Left colon (tissue), 2 donors: ENCODE results near the gene FFAR4. TPM values are rescaled to one million over a fixed set of nuclear protein-coding genes. Genes with fewer than 3 reads are reported as not detected.

Experiments used
- ATAC-seq: fragments of 200-7000 bp; cut with Tn5 transposase; one replicate; pipeline ENCODE4 v1.9.1; 2020; ENCODE audit warnings: mild to moderate bottlenecking, moderate library complexity
- DNase-seq, 2 donors: peaks; one replicate each; pipeline ENCODE4 v3.0.0-alpha.2; 2020
- intact Hi-C, 2 donors: fragments of 100-400 bp; cut with DNase I in 1 of 2; cut with micrococcal nuclease in 1 of 2; formaldehyde crosslinking; loops; one replicate each; pipeline versions ENCODE4 v1.11.2 to v1.14.0; 2022; cut with DNase I, micrococcal nuclease
- total RNA-seq, 2 donors: library from RNA; stranded (reverse); fragmentation: NEBNext Ultra II Directional; extraction: Animal tissue kit (Norgen Biotek cat#: 25700); gene quantifications; one replicate each; pipeline ENCODE4 v1.2.1, GENCODE V29; 2021
- donor health status: DM: no; HTN: no; CAD: no.
- donor health status: DM: yes; HTN: yes; CAD: no.

FFAR4 gene
- total RNA-seq, 2 donors from 2014 or later: 36.9 to 44.4 TPM

DNA sequence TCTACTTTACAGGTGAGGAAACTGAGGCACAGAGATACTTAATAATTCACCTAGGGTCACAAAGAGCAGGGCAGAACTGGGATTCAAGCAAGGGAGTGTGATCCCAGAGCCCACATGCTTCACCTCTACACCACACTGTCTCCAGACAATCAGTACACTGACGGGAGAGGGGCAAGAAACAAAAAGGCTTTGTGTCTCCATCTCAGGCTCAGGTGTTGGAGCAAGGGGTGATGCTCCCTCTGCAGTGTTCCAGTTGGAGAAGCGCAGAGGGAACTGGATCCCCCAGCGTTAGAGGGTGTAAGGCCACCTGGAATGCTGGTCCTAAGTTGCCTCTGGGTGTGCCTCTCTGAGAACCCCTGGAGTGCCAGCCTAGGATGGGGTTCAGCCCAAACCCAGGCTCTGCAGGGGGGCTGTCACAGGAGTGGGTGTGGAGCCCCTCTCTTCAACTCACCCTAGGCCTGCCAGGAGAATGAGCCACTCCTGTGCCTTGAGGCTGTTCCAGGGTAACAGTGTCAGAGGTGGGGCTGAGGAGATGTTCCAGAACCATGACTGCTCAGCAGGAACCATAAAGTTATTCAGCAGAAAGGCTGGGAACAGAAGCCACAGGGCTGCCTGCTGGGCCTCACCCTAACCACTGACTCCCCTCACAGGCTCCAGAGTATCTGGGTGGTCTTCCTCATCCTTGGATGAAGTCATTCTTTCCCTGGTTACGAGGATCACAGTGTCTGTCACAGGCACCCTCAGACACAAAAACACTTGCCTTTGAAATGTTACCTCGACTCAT, 29.1 kb downstream of the FFAR4 start:
- intact Hi-C loops: no loop called here
- no peak for ATAC-seq
- no peak for DNase-seq

DNA sequence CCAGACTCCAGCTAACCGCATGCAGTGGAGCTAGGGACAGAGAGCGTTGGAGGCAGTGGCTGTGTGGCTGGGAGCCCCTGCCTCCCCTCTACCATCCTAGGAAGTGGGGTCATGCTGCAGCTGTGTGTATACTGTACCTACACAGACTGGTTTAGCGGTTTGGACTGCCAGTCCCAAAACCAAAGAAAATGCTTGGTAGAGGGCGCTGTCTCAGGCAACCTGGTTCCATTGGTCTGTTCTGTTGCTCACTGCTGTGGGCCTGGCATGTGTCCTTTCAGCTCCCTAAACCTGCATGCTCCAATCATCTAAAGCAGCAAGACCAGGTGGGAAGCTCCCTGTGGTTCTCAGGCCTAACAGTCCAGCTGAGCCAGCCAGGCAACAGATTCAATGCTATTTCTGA, 30.1 kb downstream of the FFAR4 start:
- intact Hi-C loops: no loop called here
- ATAC-seq: no peak
- DNase-seq: no peak

DNA sequence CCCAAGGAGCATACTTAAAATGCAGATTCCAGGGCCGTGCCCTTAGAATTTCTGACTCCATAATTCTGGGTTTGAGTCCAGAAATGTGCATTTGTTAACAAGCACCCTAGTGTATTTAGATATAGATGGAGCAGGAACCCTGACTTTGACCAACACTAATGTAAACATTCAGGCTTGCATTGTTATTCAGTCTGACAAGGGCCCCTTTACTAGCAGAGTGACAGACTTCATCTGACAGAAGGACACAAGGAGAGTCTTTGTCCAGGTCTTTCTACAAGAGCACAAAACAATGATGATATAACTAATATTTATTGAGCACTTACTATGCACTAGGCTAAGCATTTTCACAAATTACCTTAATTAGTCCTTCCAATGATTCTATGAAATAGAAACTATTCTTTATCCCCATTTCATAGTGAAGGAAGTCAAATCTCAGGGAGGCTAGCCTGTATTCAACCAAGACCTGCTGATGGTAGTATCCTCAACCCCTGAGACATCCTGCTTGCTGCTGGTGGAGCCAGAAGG, 30.7 kb downstream of the FFAR4 start:
- no peak for ATAC-seq
- no peak for DNase-seq
- intact Hi-C loops: no loop called here

DNA sequence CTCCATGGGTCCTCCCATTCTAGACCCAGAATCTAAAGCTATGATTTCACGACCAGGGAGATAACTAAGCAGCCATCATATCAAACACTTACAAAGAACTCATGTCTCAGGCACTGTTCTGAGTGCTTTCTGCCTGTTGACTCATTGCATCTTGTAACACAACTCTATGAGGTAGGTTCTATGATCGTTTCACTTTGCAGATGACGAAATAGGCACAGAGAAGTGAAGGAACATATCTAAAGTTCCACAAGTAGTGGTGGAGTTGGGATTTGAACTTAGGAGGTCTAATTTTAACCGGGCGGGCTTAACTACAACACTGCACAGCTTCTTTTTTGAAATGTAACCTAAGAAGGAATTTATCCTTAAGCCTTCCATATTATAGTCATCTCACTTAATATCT, 31.7 kb downstream of the FFAR4 start:
- intact Hi-C loops: no loop called here
- DNase-seq (no peak), ATAC-seq (no peak)

DNA sequence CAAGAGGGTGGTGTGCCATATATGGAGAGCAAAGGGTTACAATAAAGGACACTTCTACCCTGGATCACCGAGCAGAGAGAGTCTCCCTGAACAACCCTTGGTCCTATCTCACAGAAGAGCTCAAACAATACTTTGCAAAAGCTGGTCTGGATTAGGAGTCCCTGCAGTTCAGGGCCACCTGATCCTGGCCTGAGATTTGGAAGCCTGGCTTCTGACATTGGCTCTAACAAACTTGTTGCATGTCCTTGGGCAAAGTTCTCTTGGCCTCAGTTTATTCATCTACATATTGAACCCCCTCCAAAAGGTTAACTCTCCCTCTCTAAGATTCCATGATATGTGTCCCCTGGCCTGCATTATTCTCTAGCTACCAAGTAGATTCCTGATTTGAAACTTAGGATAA, 32.9 kb downstream of the FFAR4 start:
- intact Hi-C loops: no loop called here
- ATAC-seq: no peak
- no peak for DNase-seq

DNA sequence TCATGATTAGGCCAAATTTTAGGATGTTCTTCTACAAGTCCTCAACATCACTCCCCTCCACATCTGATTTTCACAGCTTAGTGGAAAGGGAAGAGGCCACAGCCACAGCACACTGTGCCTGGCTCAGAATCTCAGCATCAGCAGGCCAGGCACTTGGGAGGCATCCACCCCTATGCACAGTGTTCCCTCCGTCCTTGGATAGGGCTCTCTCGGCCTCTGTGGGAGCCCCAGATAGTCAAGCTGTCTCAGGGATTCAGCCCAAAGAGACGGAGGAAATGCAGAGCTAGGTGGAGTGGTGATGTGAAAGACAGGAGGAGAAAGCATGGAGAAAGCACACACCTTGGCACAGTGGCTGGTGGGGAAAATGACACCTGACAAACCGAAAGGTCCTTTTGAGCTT, 33.3 kb downstream of the FFAR4 start:
- DNase-seq (no peak), ATAC-seq (no peak)
- intact Hi-C loops: no loop called here

DNA sequence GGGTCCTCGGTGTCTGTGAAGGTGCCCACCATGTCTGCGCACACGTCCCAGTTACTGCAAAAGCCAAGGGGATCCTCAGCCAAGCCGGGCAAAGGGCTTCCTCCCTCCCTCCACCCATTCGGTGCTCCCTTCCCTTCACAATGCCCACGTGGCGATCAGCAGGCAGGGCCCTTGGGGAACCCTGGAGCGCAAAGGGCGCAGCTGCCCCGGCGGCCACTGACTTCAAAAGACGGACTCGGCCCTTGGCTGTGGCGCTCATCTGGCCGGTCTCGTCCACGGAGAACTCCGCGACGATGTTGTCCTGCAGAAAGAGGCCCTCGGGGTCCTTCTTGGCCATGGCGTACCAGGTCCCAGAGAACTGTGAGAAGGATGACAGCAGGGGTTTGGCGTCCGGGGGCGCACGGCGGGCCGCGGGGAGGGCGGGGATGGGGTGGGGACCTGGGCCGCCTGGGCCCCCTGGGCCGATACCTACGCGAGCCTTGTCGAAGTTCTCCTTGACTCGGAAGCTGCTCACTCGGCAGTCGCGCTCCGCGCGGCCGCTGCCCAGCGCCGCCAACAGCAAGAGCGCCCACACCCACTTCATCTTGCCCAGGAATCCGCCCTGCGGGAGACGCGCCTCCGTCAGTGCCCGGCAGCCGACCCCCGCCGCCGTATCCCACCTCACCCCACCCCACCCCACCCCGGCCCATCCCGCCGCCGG, 34.1 kb downstream of the FFAR4 start:
- DNase-seq (peak in 1 of 2 donors; percentile 47), ATAC-seq (peak; percentile 89)

DNA sequence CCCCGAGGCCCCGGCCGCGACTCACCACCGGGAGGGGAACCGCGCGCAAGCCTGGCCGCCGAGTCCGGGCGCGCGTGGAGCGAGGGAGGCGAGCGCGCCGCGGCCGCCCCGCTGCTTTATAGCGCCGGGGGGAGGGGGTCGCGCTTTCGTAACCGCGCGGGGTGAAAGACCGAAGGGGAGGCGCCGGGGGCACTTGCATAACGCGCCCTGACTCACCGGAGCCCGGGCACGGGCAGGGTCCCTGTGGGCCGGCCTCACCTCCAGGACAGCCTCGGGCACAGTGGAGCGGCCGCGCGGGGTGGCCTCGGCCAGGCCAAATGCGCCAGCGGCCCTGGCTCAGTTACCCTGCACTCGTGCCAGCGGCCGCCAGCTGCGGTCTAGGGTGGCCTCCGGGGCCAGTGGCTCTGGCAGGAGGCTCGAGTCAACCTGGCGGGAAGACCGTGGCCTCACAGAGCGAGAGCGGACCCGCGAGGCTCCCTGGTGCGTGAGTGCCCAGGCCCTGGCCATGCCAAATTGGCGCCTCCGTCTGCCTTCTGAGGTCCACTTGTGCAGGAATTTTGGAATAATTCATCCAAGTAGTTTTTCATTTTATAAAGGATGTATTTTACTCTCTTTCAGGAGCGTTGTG, 34.8 kb downstream of the FFAR4 start, which contains the start of gene RBP4:
Gene RBP4, minus strand, starts transcription at position 90 of the 628 bp plus-strand sequence. CDS start 207 bp downstream, outside the sequence.
- intact Hi-C loops: no loop called here
- peak in 1 of 2 donors; percentile 19 for DNase-seq
- peak; percentile 59 for ATAC-seq

More for the DNA sequence above, 34.1 kb downstream of the FFAR4 start:
- intact Hi-C loops: no loop called here

DNA sequence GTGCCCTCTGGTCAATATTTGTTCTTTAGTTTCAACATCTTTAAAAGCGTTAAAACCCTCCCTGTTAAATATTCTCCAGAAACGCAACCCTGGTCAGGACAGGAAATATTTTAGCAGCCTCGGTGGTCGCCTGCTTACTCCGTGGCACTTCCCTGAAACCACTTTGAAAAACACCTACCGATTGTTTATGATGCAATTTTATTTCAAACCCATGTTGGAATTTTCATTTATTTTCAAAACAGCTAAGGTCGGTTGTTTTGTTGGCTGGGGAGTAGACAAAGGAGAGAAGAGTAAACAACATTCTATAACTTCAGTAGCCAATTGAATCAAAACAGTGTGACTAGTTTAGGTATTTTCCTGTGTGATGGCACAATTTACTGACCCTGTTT, 35.3 kb downstream of the FFAR4 start:
- ATAC-seq (no peak), DNase-seq (no peak)
- intact Hi-C loops: no loop called here

DNA sequence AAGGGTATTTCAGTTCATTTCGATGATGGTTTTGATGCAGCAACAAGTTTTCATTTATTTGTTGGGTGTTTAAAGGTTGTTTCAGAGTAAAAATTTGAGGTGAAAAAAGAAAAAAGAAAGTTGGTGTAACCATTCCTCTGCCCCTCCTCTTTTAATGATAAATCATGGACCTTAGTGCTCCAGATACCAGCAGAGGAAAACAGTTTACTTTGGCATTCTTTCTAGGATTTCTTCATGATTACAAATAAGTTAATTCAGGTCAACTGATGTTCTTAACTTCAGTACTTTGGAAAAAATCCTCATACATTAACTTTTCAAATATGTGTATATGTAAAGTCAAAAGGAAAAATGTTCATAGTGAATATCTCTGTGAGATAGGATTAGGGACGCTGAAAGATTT, 36.6 kb downstream of the FFAR4 start:
- ATAC-seq (no peak), DNase-seq (no peak)
- intact Hi-C loops: no loop called here

DNA sequence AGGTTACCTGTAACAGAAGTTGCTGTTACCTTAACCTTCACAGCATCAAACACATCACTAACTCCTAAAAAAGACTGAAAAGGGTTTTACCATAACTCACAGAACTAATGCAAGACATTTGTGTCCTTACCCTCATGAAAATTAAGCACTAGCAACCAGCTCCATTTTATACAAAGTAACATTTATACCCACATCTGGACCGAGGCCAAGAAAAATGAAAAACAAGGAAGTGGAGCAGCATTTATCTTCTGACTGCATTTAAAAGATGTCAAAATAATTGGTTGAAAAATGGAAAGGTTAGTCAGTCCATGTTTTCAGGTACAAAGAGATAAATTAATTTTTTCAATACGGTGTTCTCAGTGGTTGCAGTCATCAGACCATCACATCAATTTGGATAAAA, 37.7 kb downstream of the FFAR4 start:
- ATAC-seq: no peak

DNA sequence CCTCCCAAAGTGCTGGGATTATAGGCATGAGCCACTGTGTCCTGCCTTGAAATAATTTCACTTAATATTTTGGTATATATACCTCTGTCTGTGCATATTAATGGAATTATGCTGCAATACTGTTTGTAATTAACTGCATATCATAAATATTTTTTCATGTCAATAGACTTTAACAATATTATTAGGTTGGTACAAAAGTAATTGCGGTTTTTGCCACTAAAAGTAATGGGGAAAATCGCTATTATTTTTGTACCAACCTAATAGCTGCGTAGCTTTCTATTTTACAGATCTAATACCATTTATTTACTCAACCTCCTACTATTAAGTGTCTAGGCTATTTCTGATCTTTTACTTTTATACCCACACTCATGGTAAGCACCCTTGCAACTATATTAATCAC, 42.0 kb downstream of the FFAR4 start:
- intact Hi-C loops: no loop called here
- ATAC-seq (no peak), DNase-seq (no peak)

More for the DNA sequence above, 37.7 kb downstream of the FFAR4 start:
- no peak for DNase-seq
- intact Hi-C loops: no loop called here

DNA sequence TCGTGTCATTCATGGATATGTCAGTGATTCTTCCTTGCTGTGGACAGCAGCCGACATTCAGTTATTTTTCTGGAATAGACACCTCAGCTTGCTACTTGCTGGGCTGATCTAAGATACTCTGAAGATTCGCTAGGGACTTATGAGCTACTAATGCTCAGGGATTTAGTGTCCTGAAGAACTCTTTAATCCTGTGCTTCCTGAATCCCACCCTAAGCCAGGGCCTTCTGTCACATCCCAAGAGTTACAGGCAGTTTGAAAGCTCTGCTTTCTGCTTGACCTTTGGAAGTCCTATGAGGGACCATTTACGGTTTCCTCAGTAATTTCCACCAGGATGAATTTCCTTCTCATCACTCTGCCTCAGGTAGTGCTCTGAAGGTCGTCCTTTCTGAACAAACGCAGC, 45.8 kb downstream of the FFAR4 start, which contains the start of gene PDE6C:
Gene PDE6C, plus strand, starts transcription at position 227 of the 400 bp plus-strand sequence. CDS start 189 bp downstream, outside the sequence.
- no peak for ATAC-seq
- intact Hi-C loops: no loop called here
- no peak for DNase-seq

DNA sequence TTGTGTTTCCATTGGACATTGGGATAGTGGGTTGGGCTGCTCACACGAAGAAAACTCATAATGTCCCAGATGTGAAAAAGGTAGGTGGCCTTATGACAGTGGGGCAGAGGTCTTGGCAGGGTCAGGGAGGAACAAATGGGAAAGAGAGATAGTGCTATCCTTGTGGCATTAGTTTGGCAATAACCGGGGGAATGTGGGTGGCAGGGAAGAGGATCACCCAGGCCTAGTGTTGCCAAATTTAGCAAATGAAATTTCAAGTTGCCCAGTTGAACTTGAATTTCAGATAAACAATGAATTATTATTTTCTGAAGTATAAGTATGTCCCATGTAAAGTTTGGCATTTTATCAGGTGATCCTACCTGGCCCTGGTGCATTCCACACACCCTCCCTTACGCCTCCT, 46.7 kb downstream of the FFAR4 start:
- intact Hi-C loops: no loop called here
- DNase-seq: no peak
- ATAC-seq: no peak

DNA sequence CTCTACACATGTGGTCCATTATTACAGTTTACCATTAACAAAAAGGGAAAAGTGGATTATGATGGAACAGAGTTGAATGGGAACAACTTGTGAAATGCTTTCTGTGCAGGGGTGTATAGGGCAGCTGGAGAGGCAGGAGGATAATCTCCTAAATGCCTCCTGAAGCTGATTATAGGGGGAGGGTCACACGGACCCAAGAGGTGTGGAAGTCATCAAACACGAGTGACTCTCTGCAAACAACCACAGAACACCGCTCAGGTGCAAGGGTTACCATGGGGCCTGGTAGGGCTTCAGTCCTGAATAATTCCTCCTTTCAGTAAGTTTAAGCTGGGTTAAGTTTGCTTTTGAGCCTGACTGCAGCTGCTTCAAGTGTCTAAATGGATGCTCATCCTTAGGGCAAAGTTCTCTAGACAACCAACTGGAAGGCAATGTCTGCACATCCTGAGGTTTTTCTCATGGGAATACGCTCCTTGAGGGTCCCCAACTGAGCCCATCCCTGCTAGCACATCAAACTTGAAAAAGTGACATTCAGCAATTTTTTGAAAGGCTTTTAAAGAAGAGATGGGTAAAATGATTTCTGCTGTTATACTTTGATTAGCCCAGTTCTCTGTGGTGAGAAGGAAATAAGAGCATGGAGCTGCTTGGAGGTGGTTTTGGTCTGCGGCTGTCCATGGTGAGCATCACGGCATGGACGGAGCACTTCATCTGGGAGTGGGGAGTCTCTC, 47.8 kb downstream of the FFAR4 start:
- intact Hi-C loops: no loop called here

DNA sequence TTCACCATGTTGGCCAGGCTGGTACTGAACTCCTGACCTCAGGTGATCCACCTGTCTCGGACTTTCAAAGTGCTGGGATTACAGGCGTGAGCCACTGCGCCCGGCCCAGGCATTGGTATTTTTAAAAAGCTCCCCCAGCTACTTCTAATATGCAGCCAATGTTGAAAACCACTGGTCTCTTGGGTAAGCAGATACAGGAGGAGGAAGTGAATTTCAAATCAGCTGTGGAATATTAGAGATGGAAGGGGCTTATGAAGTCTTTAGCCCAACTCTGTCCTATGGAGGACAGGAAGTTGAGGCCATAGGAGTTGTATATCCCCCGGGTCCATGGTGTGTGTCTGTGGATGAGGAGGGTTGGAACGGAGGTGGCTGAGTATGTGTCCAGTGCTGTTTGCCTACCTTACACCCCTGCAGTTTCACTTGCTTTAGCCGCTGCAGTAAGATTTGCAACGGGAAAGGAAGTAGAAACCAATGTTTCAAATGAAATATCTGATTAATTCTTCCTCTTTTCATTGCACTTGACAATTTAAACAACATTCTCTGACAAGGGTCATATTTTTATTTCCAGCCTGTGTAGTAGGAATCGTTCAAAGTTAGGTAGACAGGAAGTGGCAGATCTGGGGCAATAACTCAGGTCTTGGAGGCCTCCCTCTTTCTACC, 49.2 kb downstream of the FFAR4 start:
- no peak for DNase-seq
- no peak for ATAC-seq
- intact Hi-C loops: no loop called here

More for the DNA sequence above, 47.8 kb downstream of the FFAR4 start:
- DNase-seq (no peak), ATAC-seq (no peak)

DNA sequence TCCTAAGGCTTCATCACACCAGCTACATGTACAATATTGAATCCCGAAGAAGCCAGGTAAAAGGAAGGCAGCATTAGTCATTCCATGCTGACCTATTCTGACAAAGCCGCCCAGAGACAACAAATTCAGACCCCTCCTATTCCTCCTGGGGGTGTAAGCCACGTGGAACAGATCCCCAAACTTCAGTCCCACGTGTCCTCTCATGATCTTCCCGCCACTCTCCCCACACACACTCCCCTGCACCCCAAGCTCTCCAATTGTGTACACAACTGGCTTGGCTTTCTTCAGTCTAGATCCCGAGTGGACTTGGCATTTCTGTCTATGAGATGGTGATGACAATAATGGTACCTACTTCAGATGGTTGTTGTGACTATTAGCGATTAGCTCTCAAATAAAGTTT, 54.5 kb downstream of the FFAR4 start:
- intact Hi-C loops: no loop called here
- ATAC-seq: no peak
- DNase-seq: no peak

DNA sequence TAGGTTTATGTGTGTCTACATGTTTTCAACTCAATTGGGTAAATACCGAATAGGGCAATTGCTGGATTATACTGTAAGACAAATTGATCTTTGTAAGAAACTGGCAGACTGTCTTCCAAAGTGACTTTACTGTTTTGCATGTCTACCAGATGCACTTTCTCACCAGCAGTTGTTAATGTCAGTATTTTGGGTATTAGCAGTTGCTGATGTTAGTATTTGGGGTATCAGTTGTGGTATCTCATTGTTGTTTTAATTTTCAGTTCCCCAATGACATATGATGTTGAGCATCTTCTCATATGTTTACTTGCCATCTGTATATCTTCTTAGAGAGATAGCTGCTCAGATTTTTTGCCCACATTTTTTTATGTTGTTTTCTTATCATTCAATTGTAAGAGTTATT, 56.5 kb downstream of the FFAR4 start:
- intact Hi-C loops: no loop called here
- ATAC-seq (no peak), DNase-seq (no peak)
